Fibroblast of pulmonary artery (primary cell): ENCODE data around the gene EMC8.
A peak's percentile ranks its signal among the peaks of the same experiment; 100 is the strongest.

Experiments
- DNase-seq: peaks from one replicate; pipeline ENCODE4 v3.0.0-alpha.2; 2010; ENCODE audit warnings: low read depth
- H3K4me3 ChIP-seq: replicated peaks from 2 replicates; pipeline ENCODE4 v1.5.1; 2011; ENCODE audit warnings: low read depth, mild to moderate bottlenecking, control low read depth, low read length, moderate library complexity
- CTCF ChIP-seq: IDR thresholded peaks from 2 replicates; pipeline ENCODE4 v1.5.1; 2011; ENCODE audit warnings: mild to moderate bottlenecking, control low read depth, low read length, inconsistent platforms; ENCODE audit errors: missing control alignments

Gene EMC8

GRCh38 chr16:85765211-85765610, 34.1 kb downstream of the EMC8 start:
- DNase-seq = no peak
- H3K4me3 ChIP-seq = no peak overlapping the region
- TF ChIP-seq CTCF = no peak

- no peak for TF ChIP-seq CTCF
- no peak overlapping the region for H3K4me3 ChIP-seq
- no peak for DNase-seq
Measured at GRCh38 chr16:85763616-85764015, 35.7 kb downstream of the EMC8 start.

- no peak for TF ChIP-seq CTCF
- no peak overlapping the region for H3K4me3 ChIP-seq
- DNase-seq = no peak
Measured at GRCh38 chr16:85762970-85763369, 36.4 kb downstream of the EMC8 start.

GRCh38 chr16:85761861-85762260, 37.5 kb downstream of the EMC8 start:
- DNase-seq = no peak
- no peak overlapping the region for H3K4me3 ChIP-seq
- no peak for TF ChIP-seq CTCF

- DNase-seq = no peak
- H3K4me3 ChIP-seq = no peak overlapping the region
- TF ChIP-seq CTCF = peak; percentile 44
Measured at GRCh38 chr16:85759631-85760419, 39.5 kb downstream of the EMC8 start.

- no peak for TF ChIP-seq CTCF
- H3K4me3 ChIP-seq = no peak overlapping the region
- no peak for DNase-seq
Measured at GRCh38 chr16:85759136-85759535, 40.2 kb downstream of the EMC8 start.

- no peak for DNase-seq
- no peak for TF ChIP-seq CTCF
Measured at GRCh38 chr16:85757341-85757822, 42.0 kb downstream of the EMC8 start.

More at GRCh38 chr16:85757341-85757822, 42.0 kb downstream of the EMC8 start:
- no peak overlapping the region for H3K4me3 ChIP-seq
